Pancreas (tissue), 10 donors: ENCODE measurements around the gene ZNF275. TPM values are rescaled to one million over a fixed set of nuclear protein-coding genes. Genes with fewer than 3 reads are reported as not detected.

Source experiments
- ATAC-seq, 4 donors: fragments of 200-7000 bp; cut with Tn5 transposase; one replicate each; pipeline versions ENCODE4 v1.8.0 to v1.9.1; 2020; ENCODE audit warnings: mild to moderate bottlenecking in 4 of 4, moderate library complexity in 4 of 4
- DNase-seq, 6 donors: peaks; one replicate each; pipeline ENCODE4 v3.0.0-alpha.2; 2020
- FAIRE-seq: peaks from 2 replicates; lab custom pipeline; 2012; peaks lifted over from hg19 to GRCh38; lab: Jason Lieb, UNC
- H3K27ac ChIP-seq, 4 donors: fragments of 200-600 bp; sonication (generic); 1 replicate in 3 of 4; 2 replicates in 1 of 4; pipeline versions ENCODE4 v1.5.0 to v1.8.0; 2020
- H3K27me3 ChIP-seq, 4 donors: fragments of 200-600 bp; one replicate each; pipeline ENCODE4 v1.8.0; 2021
- H3K36me3 ChIP-seq, 3 donors: fragments of 200-600 bp; sonication (generic) in 1 of 3; one replicate each; pipeline versions ENCODE4 v1.5.0 to v1.8.0; 2020 to 2021
- H3K4me1 ChIP-seq, 3 donors: fragments of 200-600 bp; one replicate each; pipeline ENCODE4 v1.8.0; 2021
- H3K4me3 ChIP-seq, 4 donors: fragments of 200-600 bp; sonication (generic) in 2 of 4; one replicate each; pipeline versions ENCODE4 v1.5.0 to v1.8.0; 2020 to 2021
- H3K9me3 ChIP-seq, 4 donors: fragments of 200-600 bp; one replicate each; pipeline ENCODE4 v1.8.0; 2021
- CTCF ChIP-seq, 4 donors: fragments of 200-600 bp; sonication (generic) in 3 of 4; IDR thresholded peaks; one replicate each; pipeline versions ENCODE4 v1.5.0 to v1.8.0; 2021; ENCODE audit warnings: antibody characterized with exemption in 4 of 4
- WGBS, 2 donors: extraction: QIAGEN DNeasy Blood & Tissue Kit; methylation state at CpG; one replicate each; pipeline ENCODE4 v1.1.7; 2013; 5-methylcytosine and 5-hydroxymethylcytosine counted together
- intact Hi-C, 3 donors: fragments of 100-400 bp; cut with DNase I; formaldehyde crosslinking; loops; one replicate each; pipeline versions ENCODE4 v1.11.1 to v1.14.2; 2022
- polyA plus RNA-seq, 2 donors: library from polyadenylated mRNA; stranded (reverse); fragments of 200-250 nt; gene quantifications; one replicate each; pipeline ENCODE4 v1.2.3, GENCODE V29; 2013
- total RNA-seq, 6 donors: library from RNA; stranded (reverse); fragmentation: NEBNext Ultra II Directional in 4 of 6; extraction: Animal tissue kit (Norgen Biotek cat#: 25700) in 4 of 6; gene quantifications; one replicate each; pipeline versions ENCODE4 v1.2.1 to v1.2.4, GENCODE V29; 2021 to 2023
- donor health status: healthy with polysubstance abuse.
- donor health status: DM: no; HTN: no; CAD: no; lungs with moderate emphysema.
- donor health status: DM: no; HTN: no; CAD: no.
- donor health status: control.
- donor health status: control.
- donor health status: Bipolar disorder and iron deficiency.
- donor health status: DM: yes; HTN: yes; CAD: no.
- donor health status: DM: no; HTN: no; CAD: no.
- donor health status: DM: no; HTN: no; CAD: no.
- donor health status: DM: yes; HTN: yes; CAD: no.

ZNF275 gene
- total and polyA plus RNA-seq, 8 donors = 3.7 to 9.9 (median 6.3) TPM

GRCh38 chrX:153312041-153312440, 21.9 kb upstream of the ZNF275 start:
- H3K36me3 ChIP-seq = no peaks in the 10 kb centered on the region
- H3K9me3 ChIP-seq = no peaks in the 10 kb centered on the region
- ATAC-seq (no peak), FAIRE-seq (no peak), DNase-seq (no peak)
- WGBS, 2 donors = 70 to 84% methylated on average over 5 of the region's 5 CpGs
- H3K4me3 ChIP-seq = no peak overlapping the region
- no peaks in the 10 kb centered on the region for H3K27me3 ChIP-seq
- H3K27ac ChIP-seq = no peak overlapping the region
- H3K4me1 ChIP-seq = no peaks in the 10 kb centered on the region
- TF ChIP-seq CTCF (IDR thresholded peaks at IDR 0.05) = no peak
- intact Hi-C loops = no loop called here

- Histone ChIP-seq H3K36me3 (no peaks in the 10 kb centered on the region), H3K4me3 (no peak overlapping the region), H3K9me3 (no peaks in the 10 kb centered on the region), H3K27me3 (no peaks in the 10 kb centered on the region), H3K4me1 (no peaks in the 10 kb centered on the region), H3K27ac (no peak overlapping the region)
- FAIRE-seq = no peak
- DNase-seq = no peak
- intact Hi-C loops = no loop called here
- ATAC-seq = no peak
- no peak for TF ChIP-seq CTCF (IDR thresholded peaks at IDR 0.05)
- 55 to 79% methylated on average over 1 of the region's 1 CpG for WGBS, 2 donors
Observed at GRCh38 chrX:153312842-153313241, 21.1 kb upstream of the ZNF275 start.

GRCh38 chrX:153317306-153317705, 16.6 kb upstream of the ZNF275 start:
- ATAC-seq (no peak), DNase-seq (no peak), FAIRE-seq (no peak)
- H3K27me3 ChIP-seq = no peaks in the 10 kb centered on the region
- TF ChIP-seq CTCF (IDR thresholded peaks at IDR 0.05) = no peak
- whole genome bisulfite sequencing, 2 donors = 76 to 82% methylated on average over 8 of the region's 8 CpGs
- no peaks in the 10 kb centered on the region for H3K36me3 ChIP-seq
- H3K27ac ChIP-seq = no peak overlapping the region
- no peaks in the 10 kb centered on the region for H3K4me1 ChIP-seq
- intact Hi-C loops = no loop called here
- no peak overlapping the region for H3K4me3 ChIP-seq
- H3K9me3 ChIP-seq = no peaks in the 10 kb centered on the region

GRCh38 chrX:153317996-153318722, 15.8 kb upstream of the ZNF275 start:
- FAIRE-seq (no peak), DNase-seq (peak in 1 of 6 donors; percentile 47), ATAC-seq (no peak)
- H3K27ac ChIP-seq = no peak overlapping the region
- WGBS, 2 donors = 83% methylated on average over 20 of the region's 20 CpGs
- no peak overlapping the region for H3K4me3 ChIP-seq
- H3K36me3 ChIP-seq = no peaks in the 10 kb centered on the region
- H3K4me1 ChIP-seq = no peaks in the 10 kb centered on the region
- TF ChIP-seq CTCF (IDR thresholded peaks at IDR 0.05) = no peak
- intact Hi-C loops = no loop called here
- H3K27me3 ChIP-seq = no peaks in the 10 kb centered on the region
- no peaks in the 10 kb centered on the region for H3K9me3 ChIP-seq

GRCh38 chrX:153318811-153319210, 15.1 kb upstream of the ZNF275 start:
- no peaks in the 10 kb centered on the region for H3K9me3 ChIP-seq
- H3K4me1 ChIP-seq = no peaks in the 10 kb centered on the region
- no peak overlapping the region for H3K4me3 ChIP-seq
- H3K36me3 ChIP-seq = no peaks in the 10 kb centered on the region
- no peak overlapping the region for H3K27ac ChIP-seq
- 65 to 71% methylated on average over 7 of the region's 7 CpGs for WGBS, 2 donors
- H3K27me3 ChIP-seq = no peaks in the 10 kb centered on the region
- TF ChIP-seq CTCF (IDR thresholded peaks at IDR 0.05) = no peak
- FAIRE-seq (no peak), ATAC-seq (no peak), DNase-seq (peak in 1 of 6 donors; percentile 68)
- intact Hi-C loops = no loop called here
